Testis (tissue), 3 donors: Measurements from ENCODE around the gene GGACT. TPM values are rescaled to one million over a fixed set of nuclear protein-coding genes. Genes with fewer than 3 reads are reported as not detected.

ENCODE experiments used
- DNase-seq: peaks from one replicate; pipeline ENCODE4 v3.0.0-alpha.2; 2019
- H3K27ac ChIP-seq, 2 donors: fragments of 200-600 bp; sonication (generic); one replicate each; pipeline ENCODE4 v1.5.1; 2019
- H3K27me3 ChIP-seq: fragments of 200-600 bp; sonication (generic); one replicate; pipeline ENCODE4 v1.5.1; 2019
- H3K36me3 ChIP-seq: fragments of 200-600 bp; sonication (generic); one replicate; pipeline ENCODE4 v1.5.1; 2017; ENCODE audit warnings: low read depth; ENCODE audit errors: missing control alignments
- H3K4me1 ChIP-seq: fragments of 200-600 bp; sonication (generic); one replicate; pipeline ENCODE4 v1.5.1; 2019
- H3K4me3 ChIP-seq, 2 donors: fragments of 200-600 bp; sonication (generic); one replicate each; pipeline ENCODE4 v1.5.1; 2017 to 2019
- H3K9me3 ChIP-seq: fragments of 200-600 bp; sonication (generic); one replicate; pipeline ENCODE4 v1.5.1; 2017
- CTCF ChIP-seq, 3 experiments: fragments of 450-650 bp in 2 of 3; fragments of 200-600 bp in 1 of 3; sonication (generic) in 1 of 3; IDR thresholded peaks; one replicate each; pipeline ENCODE4 v1.5.1; 2016 to 2019; ENCODE audit warnings: antibody characterized with exemption in 3 of 3, mild to moderate bottlenecking in 2 of 3, moderate library complexity in 1 of 3
- POLR2A ChIP-seq: fragments of 450-650 bp; IDR thresholded peaks from one replicate; pipeline ENCODE4 v1.6.1; 2017; ENCODE audit warnings: antibody characterized with exemption, mild to moderate bottlenecking, moderate library complexity
- WGBS, 2 donors: methylation state at CpG; one replicate each; pipeline ENCODE4 v1.1.5; 2018; 5-methylcytosine and 5-hydroxymethylcytosine counted together
- intact Hi-C: fragments of 100-400 bp; cut with DNase I; formaldehyde crosslinking; loops from one replicate; pipeline ENCODE4 v1.15.1; 2023; ENCODE audit warnings: low total_unique reads
- polyA plus RNA-seq: library from polyadenylated mRNA; stranded (reverse); fragments of 350-450 nt; fragmentation: Illumina TruSeq; extraction: RNeasy Lipid Tissue Mini Kit (QIAGEN cat#74804); gene quantifications from one replicate; pipeline ENCODE4 v1.2.3, GENCODE V29; 2014; ENCODE audit warnings: low read depth, low replicate concordance; ENCODE audit not compliant: insufficient read depth
- total RNA-seq, 2 donors: library from RNA; depleted of rRNA; stranded (reverse); fragments of >200 nt; gene quantifications; one replicate each; pipeline ENCODE4 v1.2.3, GENCODE V29; 2016

The GGACT gene
- total and polyA plus RNA-seq, 3 donors from 2014 or later: 9.8 to 30.0 (median 18.9) TPM

DNA sequence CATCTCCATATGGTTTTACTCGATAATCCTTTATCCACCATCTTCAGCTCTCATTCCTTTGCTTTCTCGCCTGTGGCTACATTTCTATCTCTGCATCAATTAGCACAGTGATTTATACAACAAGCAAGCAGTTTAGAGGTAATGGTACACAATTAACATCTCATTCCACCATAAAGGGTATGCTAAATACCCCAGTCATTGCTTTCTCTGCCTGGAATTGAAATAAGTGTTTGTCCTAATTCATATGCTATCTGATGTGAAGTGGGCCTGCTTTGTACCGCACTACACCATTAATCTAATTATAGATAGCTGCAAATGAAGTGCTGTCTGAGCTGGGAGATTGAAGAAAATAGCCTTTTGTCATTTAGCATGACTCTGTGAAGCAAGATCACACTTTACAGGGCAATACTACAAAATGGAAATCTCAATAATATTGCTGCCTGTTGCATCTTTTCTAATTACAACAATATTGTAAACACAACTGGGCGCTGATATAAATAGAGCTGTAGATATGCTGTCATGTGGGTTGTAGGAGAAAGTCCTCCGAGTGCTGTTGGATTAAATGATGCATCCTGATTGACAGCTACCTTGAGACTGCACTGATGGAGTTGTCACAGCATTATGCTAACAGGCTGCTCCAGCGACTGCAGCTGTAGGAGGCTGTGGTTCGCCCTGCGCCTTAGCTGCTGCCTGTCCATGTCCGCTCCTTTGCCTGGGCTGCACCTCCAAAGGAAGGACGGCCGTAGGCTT, 78.2 kb downstream of the GGACT start:
- Histone ChIP-seq H3K9me3 (no peaks in the 10 kb centered on the region), H3K27ac (no peak overlapping the region), H3K4me1 (no peaks in the 10 kb centered on the region), H3K36me3 (no peaks in the 10 kb centered on the region), H3K27me3 (no peaks in the 10 kb centered on the region), H3K4me3 (no peak overlapping the region)
- TF ChIP-seq POLR2A (no peak), CTCF (IDR thresholded peaks at IDR 0.05) (no peak)
- 86 to 94% methylated on average over 11 of the region's 11 CpGs for WGBS, 2 donors
- intact Hi-C loops: loop anchor here (10.0 kb wide), 2 partner anchors 596 to 856 kb away; no protein-coding TSS in a partner anchor
- no peak for DNase-seq

GRCh38 chr13:100508996-100509395, 79.6 kb downstream of the GGACT start:
- TF ChIP-seq POLR2A (no peak), CTCF (IDR thresholded peaks at IDR 0.05) (no peak)
- H3K27ac ChIP-seq: no peak overlapping the region
- WGBS, 2 donors: 47 to 65% methylated on average over 8 of the region's 8 CpGs

DNA sequence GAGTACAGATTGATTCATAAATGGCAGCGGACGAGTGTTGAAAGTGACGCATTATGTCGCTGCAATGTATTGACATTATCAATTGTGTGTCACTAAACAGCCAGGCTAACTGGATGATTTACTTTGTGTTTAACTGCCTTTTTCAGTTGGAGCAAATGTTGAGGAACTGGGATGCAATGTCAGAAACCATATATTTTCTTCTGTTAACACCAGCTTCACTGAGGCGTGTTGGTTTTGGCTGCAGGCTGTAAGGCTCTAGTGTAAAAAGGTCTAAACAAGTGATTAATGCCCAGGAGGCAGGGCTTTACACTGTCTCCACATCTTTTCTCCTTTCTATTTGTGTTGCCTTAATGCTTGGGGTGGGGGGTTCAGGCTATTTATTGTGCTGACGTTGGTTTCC, 80.1 kb downstream of the GGACT start:
- Histone ChIP-seq H3K9me3 (no peaks in the 10 kb centered on the region), H3K4me3 (no peak overlapping the region), H3K4me1 (no peaks in the 10 kb centered on the region), H3K36me3 (no peaks in the 10 kb centered on the region), H3K27ac (no peak overlapping the region), H3K27me3 (no peaks in the 10 kb centered on the region)
- intact Hi-C loops: no loop called here
- 89 to 90% methylated on average over 6 of the region's 6 CpGs for whole genome bisulfite sequencing, 2 donors
- no peak for DNase-seq
- TF ChIP-seq CTCF (IDR thresholded peaks at IDR 0.05): no peak
- no peak for TF ChIP-seq POLR2A

More at GRCh38 chr13:100508996-100509395, 79.6 kb downstream of the GGACT start:
- Histone ChIP-seq H3K4me3 (no peak overlapping the region), H3K9me3 (no peaks in the 10 kb centered on the region), H3K27me3 (no peaks in the 10 kb centered on the region), H3K36me3 (no peaks in the 10 kb centered on the region), H3K4me1 (no peaks in the 10 kb centered on the region)
- no peak for DNase-seq
- intact Hi-C loops: no loop called here

DNA sequence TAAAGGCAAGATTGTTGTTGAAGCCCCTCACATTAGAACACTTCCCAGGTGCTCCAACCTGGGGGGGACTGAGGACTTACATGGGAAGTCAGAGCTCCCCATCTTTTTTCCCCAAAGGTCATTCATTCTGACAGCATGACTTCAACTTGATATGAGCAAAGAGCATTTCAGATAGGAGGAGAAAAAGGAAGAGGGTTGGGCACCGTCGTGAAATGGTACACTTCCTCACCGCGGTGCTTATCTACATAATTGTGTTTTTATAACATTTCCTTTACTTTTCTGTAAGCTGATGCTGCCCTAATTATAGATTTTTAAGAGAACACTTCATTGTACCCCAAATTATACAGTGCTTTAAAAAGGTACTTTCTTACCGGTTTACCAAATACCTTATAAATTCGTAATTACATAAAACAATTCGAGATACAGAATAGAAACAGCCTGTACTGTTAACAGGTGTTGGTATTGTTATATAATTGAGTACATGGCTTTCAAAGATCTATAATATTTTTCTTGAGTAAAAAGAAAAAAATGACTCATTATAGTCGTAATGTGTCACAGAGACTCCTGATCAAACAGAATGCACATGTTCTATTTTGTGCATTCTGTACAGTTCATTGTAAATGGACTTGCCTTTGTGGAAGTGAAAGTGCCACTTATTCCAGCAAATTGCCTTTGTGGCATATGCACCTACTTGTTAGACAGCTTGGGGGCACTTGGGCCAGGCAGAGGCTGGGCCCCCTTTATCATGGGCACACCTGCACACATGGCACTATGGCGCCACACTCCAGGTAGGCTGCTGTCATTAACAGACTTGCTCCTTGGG, 81.8 kb downstream of the GGACT start:
- no peaks in the 10 kb centered on the region for H3K27me3 ChIP-seq
- intact Hi-C loops: no loop called here
- H3K36me3 ChIP-seq: no peaks in the 10 kb centered on the region
- no peaks in the 10 kb centered on the region for H3K4me1 ChIP-seq
- 80 to 83% methylated on average over 9 of the region's 9 CpGs for WGBS, 2 donors
- H3K27ac ChIP-seq: no peak overlapping the region
- no peak for DNase-seq
- TF ChIP-seq POLR2A (no peak), CTCF (IDR thresholded peaks at IDR 0.05) (no peak)
- no peak overlapping the region for H3K4me3 ChIP-seq
- H3K9me3 ChIP-seq: no peaks in the 10 kb centered on the region
